Progenitor cell of endocrine pancreas (in vitro differentiated cells): Measurements from ENCODE around the gene SLC29A3. TPM values are rescaled to one million over a fixed set of nuclear protein-coding genes. Genes with fewer than 3 reads are reported as not detected.
A peak's percentile ranks its signal among the peaks of the same experiment; 100 is the strongest.

ENCODE experiments used
- DNase-seq: peaks from one replicate; pipeline ENCODE4 v3.0.0; 2021; ENCODE audit warnings: low spot score; ENCODE audit not compliant: unreplicated experiment
- H3K27ac Mint-ChIP-seq: 2 replicates; pipeline ENCODE4 v1.8.0; 2021; ENCODE audit warnings: mild to moderate bottlenecking, moderate library complexity, mixed read lengths
- H3K27me3 Mint-ChIP-seq: 2 replicates; pipeline ENCODE4 v1.8.0; 2021; ENCODE audit warnings: mixed read lengths
- H3K36me3 Mint-ChIP-seq: 2 replicates; pipeline ENCODE4 v1.8.0; 2022; ENCODE audit warnings: mixed read lengths; ENCODE audit not compliant: insufficient read depth
- H3K4me1 Mint-ChIP-seq: 2 replicates; pipeline ENCODE4 v1.8.0; 2021; ENCODE audit warnings: low read depth, mixed read lengths
- H3K4me3 Mint-ChIP-seq: 2 replicates; pipeline ENCODE4 v1.8.0; 2021; ENCODE audit warnings: low read depth, mild to moderate bottlenecking, moderate library complexity, mixed read lengths
- H3K9me3 Mint-ChIP-seq: 2 replicates; pipeline ENCODE4 v1.8.0; 2021; ENCODE audit warnings: low read depth, mixed read lengths
- total RNA-seq: library from RNA; stranded (reverse); gene quantifications from 2 replicates; pipeline ENCODE4 v1.2.1, GENCODE V29; 2021
- TF ChIP-seq, protein P1 (sequence below): fragments of 200-600 bp; sonication (generic); IDR thresholded peaks from one replicate; pipeline ENCODE4 v1.5.0; 2021; ENCODE audit warnings: antibody characterized with exemption, mild to moderate bottlenecking; ENCODE audit not compliant: unreplicated experiment

The SLC29A3 gene
- total RNA-seq, 1 donor from 2014 or later: 13.7 TPM

DNA sequence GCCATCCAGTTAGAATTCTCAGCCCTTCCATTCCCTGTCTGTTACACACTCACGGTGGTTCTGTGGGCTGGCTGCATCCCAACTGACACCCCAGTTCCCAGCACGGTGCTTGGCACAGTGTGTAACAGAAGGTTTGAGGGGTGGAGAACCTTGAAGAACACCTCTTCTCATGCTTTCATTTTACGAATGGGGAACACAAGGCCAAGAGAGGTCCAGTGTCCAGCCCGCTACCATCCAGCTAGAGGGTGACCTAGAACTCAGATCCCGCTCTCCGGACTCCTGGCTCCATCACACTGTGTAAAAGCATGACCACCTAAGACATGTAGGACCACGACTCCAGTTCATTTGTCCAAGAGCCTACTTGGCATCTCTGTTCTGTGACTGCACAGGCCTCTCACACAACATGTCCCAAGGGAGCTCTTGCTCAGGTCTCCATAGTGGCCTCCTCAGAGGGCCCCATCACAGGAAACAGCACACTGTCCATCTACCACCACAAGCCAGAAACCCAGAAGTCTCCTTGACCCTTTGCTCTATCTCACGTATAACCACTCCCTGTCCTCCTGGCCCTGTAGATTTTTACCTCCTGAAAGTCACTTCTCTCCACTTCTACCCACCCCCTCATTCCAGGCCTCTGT, 74.9 kb downstream of the SLC29A3 start:
- Mint-ChIP-seq H3K27me3 (peaks cover 78% of the 10 kb centered on the region), H3K4me3 (no peak overlapping the region), H3K9me3 (no peaks in the 10 kb centered on the region), H3K4me1 (peaks cover 1% of the 10 kb centered on the region), H3K27ac (no peak overlapping the region), H3K36me3 (no peaks in the 10 kb centered on the region)
- DNase-seq: no peak
- TF ChIP-seq, protein P1, sequence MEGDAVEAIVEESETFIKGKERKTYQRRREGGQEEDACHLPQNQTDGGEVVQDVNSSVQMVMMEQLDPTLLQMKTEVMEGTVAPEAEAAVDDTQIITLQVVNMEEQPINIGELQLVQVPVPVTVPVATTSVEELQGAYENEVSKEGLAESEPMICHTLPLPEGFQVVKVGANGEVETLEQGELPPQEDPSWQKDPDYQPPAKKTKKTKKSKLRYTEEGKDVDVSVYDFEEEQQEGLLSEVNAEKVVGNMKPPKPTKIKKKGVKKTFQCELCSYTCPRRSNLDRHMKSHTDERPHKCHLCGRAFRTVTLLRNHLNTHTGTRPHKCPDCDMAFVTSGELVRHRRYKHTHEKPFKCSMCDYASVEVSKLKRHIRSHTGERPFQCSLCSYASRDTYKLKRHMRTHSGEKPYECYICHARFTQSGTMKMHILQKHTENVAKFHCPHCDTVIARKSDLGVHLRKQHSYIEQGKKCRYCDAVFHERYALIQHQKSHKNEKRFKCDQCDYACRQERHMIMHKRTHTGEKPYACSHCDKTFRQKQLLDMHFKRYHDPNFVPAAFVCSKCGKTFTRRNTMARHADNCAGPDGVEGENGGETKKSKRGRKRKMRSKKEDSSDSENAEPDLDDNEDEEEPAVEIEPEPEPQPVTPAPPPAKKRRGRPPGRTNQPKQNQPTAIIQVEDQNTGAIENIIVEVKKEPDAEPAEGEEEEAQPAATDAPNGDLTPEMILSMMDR: no peak

DNA sequence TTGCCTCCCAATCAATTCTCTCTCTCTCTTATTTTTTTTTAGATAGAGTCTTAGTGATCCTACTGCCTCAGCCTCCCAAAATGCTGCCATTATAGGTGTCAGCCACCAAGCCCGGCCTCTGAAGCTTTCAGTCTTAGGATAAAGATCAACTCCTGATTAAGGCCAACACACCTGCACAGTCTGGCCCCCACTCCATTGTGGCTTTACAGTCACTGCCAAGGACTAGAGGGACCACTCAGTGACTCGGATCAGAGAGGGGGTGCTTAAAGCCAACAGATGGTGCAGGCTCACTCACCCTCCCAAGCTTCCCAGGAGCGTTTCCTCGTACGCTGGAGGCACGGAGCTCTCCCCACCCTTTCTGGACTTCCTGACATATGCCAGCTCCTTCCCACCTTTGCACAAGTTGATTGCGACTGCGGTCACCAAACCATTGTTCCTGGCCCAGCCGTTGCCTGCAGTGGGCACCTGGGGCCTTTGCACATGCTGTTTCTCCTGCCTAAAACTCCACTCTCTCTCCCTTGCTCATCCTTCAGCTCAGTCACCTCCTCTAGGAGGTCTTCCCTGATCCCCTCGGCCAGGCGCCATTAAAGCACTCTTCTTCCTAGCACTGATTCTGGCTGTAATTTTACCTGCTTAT, 76.0 kb downstream of the SLC29A3 start:
- TF ChIP-seq, protein P1: no peak
- DNase-seq: no peak
- Mint-ChIP-seq H3K4me3 (no peak overlapping the region), H3K27me3 (peaks cover 80% of the 10 kb centered on the region), H3K9me3 (no peaks in the 10 kb centered on the region), H3K36me3 (no peaks in the 10 kb centered on the region), H3K27ac (no peak overlapping the region), H3K4me1 (peaks cover 1% of the 10 kb centered on the region)

DNA sequence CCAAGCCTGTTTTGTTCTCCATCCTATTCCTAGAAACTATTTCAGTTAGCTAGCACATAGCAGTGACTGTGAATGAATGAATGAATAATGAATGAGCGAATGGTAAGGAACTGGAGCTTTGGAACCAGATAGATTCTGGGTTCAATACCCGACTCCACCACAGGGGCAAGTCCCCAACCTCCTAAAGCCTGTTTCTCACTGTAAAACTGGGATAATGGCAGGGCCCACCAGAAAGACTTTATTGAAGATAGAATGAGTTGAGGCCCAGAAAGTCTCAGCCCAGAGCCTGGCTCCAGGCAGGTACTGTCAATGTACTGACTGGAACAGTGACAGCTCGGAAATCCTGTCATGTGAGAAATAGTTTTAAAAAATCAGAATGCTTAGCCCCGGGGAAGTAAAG, 76.6 kb downstream of the SLC29A3 start:
- no peak for DNase-seq
- Mint-ChIP-seq H3K36me3 (no peaks in the 10 kb centered on the region), H3K4me1 (peaks cover 1% of the 10 kb centered on the region), H3K4me3 (peak overlapping the region; percentile 63), H3K9me3 (no peaks in the 10 kb centered on the region), H3K27ac (no peak overlapping the region), H3K27me3 (peaks cover 81% of the 10 kb centered on the region)
- TF ChIP-seq, protein P1: peak; percentile 37

DNA sequence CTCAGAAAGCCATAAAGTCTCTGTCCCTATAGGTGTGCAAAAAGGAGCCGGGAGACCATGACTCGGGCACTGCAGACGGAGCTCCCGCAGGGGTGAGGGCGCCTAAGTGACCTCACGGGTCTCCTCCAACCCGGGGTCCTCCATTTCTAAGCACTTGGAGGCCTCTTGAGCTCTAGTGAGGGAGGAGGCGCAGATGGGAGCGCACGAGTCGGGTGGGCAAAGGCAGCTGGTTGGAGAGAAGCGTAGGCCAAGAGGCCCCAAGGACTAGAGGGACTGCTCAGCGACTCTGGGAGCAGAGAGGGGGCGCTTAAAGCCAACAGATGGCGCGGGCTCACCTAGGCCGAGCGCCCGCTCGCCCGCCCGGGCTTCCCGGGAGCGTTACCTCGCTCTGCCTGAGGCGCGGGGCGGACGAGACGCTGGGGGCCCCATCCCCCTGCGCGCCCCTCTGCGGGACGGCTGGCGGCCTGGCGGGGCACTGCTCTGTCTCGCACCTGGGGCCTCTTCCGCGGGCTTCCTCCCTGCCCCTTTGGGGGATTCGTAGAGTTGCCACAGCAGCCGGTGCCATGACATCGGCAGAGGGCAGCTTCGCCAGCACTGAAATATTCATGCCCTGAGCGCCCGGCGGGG, 77.1 kb downstream of the SLC29A3 start:
- Mint-ChIP-seq H3K9me3 (no peaks in the 10 kb centered on the region), H3K27ac (peak overlapping the region; percentile 63), H3K4me3 (peak overlapping the region; percentile 63), H3K36me3 (no peaks in the 10 kb centered on the region), H3K27me3 (peaks cover 83% of the 10 kb centered on the region), H3K4me1 (peaks cover 1% of the 10 kb centered on the region)
- TF ChIP-seq, protein P1: peak; percentile 55
- DNase-seq: peak; percentile 54

DNA sequence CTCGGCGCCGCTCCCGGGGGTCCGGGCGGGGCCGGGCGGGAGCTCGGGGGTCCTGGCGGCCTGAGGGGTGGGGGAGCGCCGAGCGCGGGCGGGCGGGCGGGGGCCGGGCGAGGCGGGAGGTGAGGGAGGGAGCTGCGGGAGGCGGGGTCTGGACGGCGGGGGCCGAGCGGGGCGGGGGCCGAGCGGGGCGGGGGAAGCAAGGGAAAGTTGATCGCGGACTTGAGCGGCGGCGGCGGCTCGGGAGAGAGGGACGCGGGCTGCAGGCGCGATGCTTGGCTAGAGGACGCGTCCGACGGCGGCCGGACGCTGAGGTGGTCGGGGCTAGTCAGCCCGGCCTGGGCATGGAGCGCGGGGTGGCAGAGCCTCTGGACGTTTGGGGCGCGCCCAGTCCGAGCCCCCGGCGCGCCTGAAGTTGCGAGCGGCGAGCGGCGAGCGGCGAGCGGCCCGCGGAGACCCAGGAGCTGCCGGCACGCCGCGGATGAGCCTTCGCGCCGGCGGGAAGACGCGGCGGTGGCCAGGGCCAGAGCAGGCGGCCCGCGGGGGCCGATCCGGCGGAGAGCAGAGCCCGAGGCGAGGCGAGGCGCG, 77.7 kb downstream of the SLC29A3 start, which contains the start of gene CDH23:
Gene CDH23, plus strand, starts transcription at position 210 of the 585 bp plus-strand sequence. CDS start 42,912 bp downstream, outside the sequence.
- peak within 1 kb of the TSS; percentile 63 for H3K4me3 Mint-ChIP-seq
- H3K9me3 Mint-ChIP-seq: no peaks in the 10 kb centered on the region
- H3K27ac Mint-ChIP-seq: peak within 1 kb of the TSS; percentile 63
- no peaks in the 10 kb centered on the region for H3K36me3 Mint-ChIP-seq
- H3K4me1 Mint-ChIP-seq: peaks cover 1% of the 10 kb centered on the region
- TF ChIP-seq, protein P1: no peak
- peaks cover 83% of the 10 kb centered on the region for H3K27me3 Mint-ChIP-seq
- DNase-seq: no peak
